ENCODE measurements around the gene GPR15.

GPR15 gene

GRCh38 chr3:98530676-98531075, 1.1 kb upstream of the GPR15 start:
- no peak for ATAC-seq
- TF ChIP-seq ISL1 (CRISPR knock-in tag; IDR thresholded peaks at IDR 0.05) (no peak), POU6F1 (CRISPR knock-in tag; IDR thresholded peaks at IDR 0.05; ENCODE audit: borderline replicate concordance, low read depth) (no peak), RARB (CRISPR knock-in tag; IDR thresholded peaks at IDR 0.05) (no peak), CSDC2 (CRISPR knock-in tag; IDR thresholded peaks at IDR 0.05) (no peak), TOX (CRISPR knock-in tag; IDR thresholded peaks at IDR 0.05; ENCODE audit: borderline replicate concordance) (no peak), ZNF565 (CRISPR knock-in tag; conservative IDR thresholded peaks at IDR 0.05; ENCODE audit: low read depth) (no peak), ARNTL (CRISPR knock-in tag; IDR thresholded peaks at IDR 0.05; ENCODE audit: borderline replicate concordance, low read depth) (no peak), SNAI2 (CRISPR knock-in tag; IDR thresholded peaks at IDR 0.05) (no peak), GLIS3 (CRISPR knock-in tag; IDR thresholded peaks at IDR 0.05) (no peak), ESRRG (CRISPR knock-in tag; IDR thresholded peaks at IDR 0.05) (no peak), ZFP3 (CRISPR knock-in tag; IDR thresholded peaks at IDR 0.05) (no peak), BACH2 (CRISPR knock-in tag; IDR thresholded peaks at IDR 0.05; ENCODE audit: borderline replicate concordance) (no peak), PATZ1 (CRISPR knock-in tag; IDR thresholded peaks at IDR 0.05; ENCODE audit: borderline replicate concordance) (no peak), TCF4 (CRISPR knock-in tag; IDR thresholded peaks at IDR 0.05; ENCODE audit: borderline replicate concordance) (no peak), ZFP30 (CRISPR knock-in tag; IDR thresholded peaks at IDR 0.05) (no peak)
- TF ChIP-seq, protein P1, sequence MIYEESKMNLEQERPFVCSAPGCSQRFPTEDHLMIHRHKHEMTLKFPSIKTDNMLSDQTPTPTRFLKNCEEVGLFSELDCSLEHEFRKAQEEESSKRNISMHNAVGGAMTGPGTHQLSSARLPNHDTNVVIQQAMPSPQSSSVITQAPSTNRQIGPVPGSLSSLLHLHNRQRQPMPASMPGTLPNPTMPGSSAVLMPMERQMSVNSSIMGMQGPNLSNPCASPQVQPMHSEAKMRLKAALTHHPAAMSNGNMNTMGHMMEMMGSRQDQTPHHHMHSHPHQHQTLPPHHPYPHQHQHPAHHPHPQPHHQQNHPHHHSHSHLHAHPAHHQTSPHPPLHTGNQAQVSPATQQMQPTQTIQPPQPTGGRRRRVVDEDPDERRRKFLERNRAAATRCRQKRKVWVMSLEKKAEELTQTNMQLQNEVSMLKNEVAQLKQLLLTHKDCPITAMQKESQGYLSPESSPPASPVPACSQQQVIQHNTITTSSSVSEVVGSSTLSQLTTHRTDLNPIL (CRISPR knock-in tag; IDR thresholded peaks at IDR 0.05; ENCODE audit: low read depth), result no peak
- TF ChIP-seq, protein P2, sequence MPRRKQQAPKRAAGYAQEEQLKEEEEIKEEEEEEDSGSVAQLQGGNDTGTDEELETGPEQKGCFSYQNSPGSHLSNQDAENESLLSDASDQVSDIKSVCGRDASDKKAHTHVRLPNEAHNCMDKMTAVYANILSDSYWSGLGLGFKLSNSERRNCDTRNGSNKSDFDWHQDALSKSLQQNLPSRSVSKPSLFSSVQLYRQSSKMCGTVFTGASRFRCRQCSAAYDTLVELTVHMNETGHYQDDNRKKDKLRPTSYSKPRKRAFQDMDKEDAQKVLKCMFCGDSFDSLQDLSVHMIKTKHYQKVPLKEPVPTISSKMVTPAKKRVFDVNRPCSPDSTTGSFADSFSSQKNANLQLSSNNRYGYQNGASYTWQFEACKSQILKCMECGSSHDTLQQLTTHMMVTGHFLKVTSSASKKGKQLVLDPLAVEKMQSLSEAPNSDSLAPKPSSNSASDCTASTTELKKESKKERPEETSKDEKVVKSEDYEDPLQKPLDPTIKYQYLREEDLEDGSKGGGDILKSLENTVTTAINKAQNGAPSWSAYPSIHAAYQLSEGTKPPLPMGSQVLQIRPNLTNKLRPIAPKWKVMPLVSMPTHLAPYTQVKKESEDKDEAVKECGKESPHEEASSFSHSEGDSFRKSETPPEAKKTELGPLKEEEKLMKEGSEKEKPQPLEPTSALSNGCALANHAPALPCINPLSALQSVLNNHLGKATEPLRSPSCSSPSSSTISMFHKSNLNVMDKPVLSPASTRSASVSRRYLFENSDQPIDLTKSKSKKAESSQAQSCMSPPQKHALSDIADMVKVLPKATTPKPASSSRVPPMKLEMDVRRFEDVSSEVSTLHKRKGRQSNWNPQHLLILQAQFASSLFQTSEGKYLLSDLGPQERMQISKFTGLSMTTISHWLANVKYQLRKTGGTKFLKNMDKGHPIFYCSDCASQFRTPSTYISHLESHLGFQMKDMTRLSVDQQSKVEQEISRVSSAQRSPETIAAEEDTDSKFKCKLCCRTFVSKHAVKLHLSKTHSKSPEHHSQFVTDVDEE (CRISPR knock-in tag; IDR thresholded peaks at IDR 0.05), result no peak

- no peak for ATAC-seq
- no peak for TF ChIP-seq ZC3H10 (CRISPR knock-in tag; IDR thresholded peaks at IDR 0.05)
- TF ChIP-seq PATZ1 (CRISPR knock-in tag; IDR thresholded peaks at IDR 0.05; ENCODE audit: borderline replicate concordance), result no peak
- no peak for TF ChIP-seq SNAI2 (CRISPR knock-in tag; IDR thresholded peaks at IDR 0.05)
- no peak for TF ChIP-seq OSR1 (CRISPR knock-in tag; IDR thresholded peaks at IDR 0.05)
- no peak for TF ChIP-seq ZFP30 (CRISPR knock-in tag; IDR thresholded peaks at IDR 0.05)
- TF ChIP-seq TOX (CRISPR knock-in tag; IDR thresholded peaks at IDR 0.05; ENCODE audit: borderline replicate concordance), result no peak
- TF ChIP-seq, protein P2 (CRISPR knock-in tag; IDR thresholded peaks at IDR 0.05), result no peak
Observed at GRCh38 chr3:98532275-98532637, 478 bp downstream of the GPR15 start.
